Left hindlimb (tissue), 1 donor: ENCODE results near the gene CHP1.
A peak's percentile ranks its signal among the peaks of the same experiment; 100 is the strongest.
"Not testable (repeated sequence)": the region's sequence is repeated elsewhere in the genome, so short reads cannot be mapped to it uniquely, and the experiment has no call there.

ENCODE experiments used
- DNase-seq: peaks from one replicate; pipeline ENCODE4 v3.0.0-alpha.2; 2018

CHP1 gene

GRCh38 chr15:41258750-41259471 lies 27.8 kb downstream of the CHP1 start:
- DNase-seq, result no peak

- DNase-seq, result no peak
Observed at GRCh38 chr15:41259546-41260189, 28.6 kb downstream of the CHP1 start.

- not testable (repeated sequence) for DNase-seq
Observed at GRCh38 chr15:41260924-41261323, 29.9 kb downstream of the CHP1 start.

GRCh38 chr15:41262571-41262970 lies 31.5 kb downstream of the CHP1 start:
- DNase-seq, result no peak

GRCh38 chr15:41263891-41264351 lies 32.9 kb downstream of the CHP1 start:
- no peak for DNase-seq

- no peak for DNase-seq
Observed at GRCh38 chr15:41269887-41270286, 38.8 kb downstream of the CHP1 start.

- no peak for DNase-seq
Observed at GRCh38 chr15:41276831-41277230, 45.8 kb downstream of the CHP1 start.

GRCh38 chr15:41278319-41278718 lies 47.3 kb downstream of the CHP1 start:
- no peak for DNase-seq

- DNase-seq, result no peak
Observed at GRCh38 chr15:41279535-41280283, 48.6 kb downstream of the CHP1 start.

- DNase-seq, result no peak
Observed at GRCh38 chr15:41281236-41281635, 50.2 kb downstream of the CHP1 start.

- not testable (repeated sequence) for DNase-seq
Observed at GRCh38 chr15:41282436-41282835, 51.4 kb downstream of the CHP1 start.

- not testable (repeated sequence) for DNase-seq
Observed at GRCh38 chr15:41282980-41283652, 52.0 kb downstream of the CHP1 start.

GRCh38 chr15:41283653-41284426 lies 52.8 kb downstream of the CHP1 start:
- peak; percentile 98 for DNase-seq

GRCh38 chr15:41284427-41285177 lies 53.5 kb downstream of the CHP1 start:
- DNase-seq, result no peak

- DNase-seq, result no peak
Observed at GRCh38 chr15:41285285-41285684, 54.2 kb downstream of the CHP1 start.

GRCh38 chr15:41286665-41287333 lies 55.7 kb downstream of the CHP1 start:
- no peak for DNase-seq

- no peak for DNase-seq
Observed at GRCh38 chr15:41288464-41288863, 57.4 kb downstream of the CHP1 start.

- DNase-seq, result no peak
Observed at GRCh38 chr15:41289953-41290352, 58.9 kb downstream of the CHP1 start.

- DNase-seq, result no peak
Observed at GRCh38 chr15:41291065-41291631, 60.1 kb downstream of the CHP1 start.

- DNase-seq, result no peak
Observed at GRCh38 chr15:41292521-41292920, 61.5 kb downstream of the CHP1 start.

- not testable (repeated sequence) for DNase-seq
Observed at GRCh38 chr15:41301139-41301538, 70.1 kb downstream of the CHP1 start.
